Lower lobe of right lung (tissue), 2 donors: ENCODE data around the gene KYNU. TPM values are rescaled to one million over a fixed set of nuclear protein-coding genes. Genes with fewer than 3 reads are reported as not detected.
"Not testable (repeated sequence)": the region's sequence is repeated elsewhere in the genome, so short reads cannot be mapped to it uniquely, and the experiment has no call there.

Experiments used
- ATAC-seq, 2 donors: fragments of 200-7000 bp; cut with Tn5 transposase; one replicate each; pipeline ENCODE4 v1.9.1; 2020 to 2022; ENCODE audit warnings: mild to moderate bottlenecking in 2 of 2, moderate library complexity in 2 of 2
- DNase-seq: peaks from one replicate; pipeline ENCODE4 v3.0.0-alpha.2; 2020
- H3K27ac ChIP-seq: fragments of 200-600 bp; one replicate; pipeline ENCODE4 v1.8.0; 2022
- H3K27me3 ChIP-seq: fragments of 200-600 bp; one replicate; pipeline ENCODE4 v1.8.0; 2022; ENCODE audit warnings: low read depth
- H3K36me3 ChIP-seq: fragments of 200-600 bp; one replicate; pipeline ENCODE4 v1.8.0; 2022; ENCODE audit warnings: mild to moderate bottlenecking
- H3K4me1 ChIP-seq: fragments of 200-600 bp; one replicate; pipeline ENCODE4 v1.8.0; 2022
- H3K4me3 ChIP-seq: fragments of 200-600 bp; one replicate; pipeline ENCODE4 v1.8.0; 2022; ENCODE audit warnings: mild to moderate bottlenecking
- H3K9me3 ChIP-seq: fragments of 200-600 bp; one replicate; pipeline ENCODE4 v1.8.0; 2022
- intact Hi-C: fragments of 100-400 bp; cut with DNase I; formaldehyde crosslinking; loops from one replicate; pipeline ENCODE4 v1.11.0; 2022
- total RNA-seq: library from RNA; stranded (reverse); fragmentation: NEBNext Ultra II Directional; extraction: Animal tissue kit (Norgen Biotek cat#: 25700); gene quantifications from one replicate; pipeline ENCODE4 v1.2.1, GENCODE V29; 2021
- TF ChIP-seq, protein P1 (sequence below): fragments of 200-600 bp; IDR thresholded peaks from one replicate; pipeline ENCODE4 v1.8.0; 2022; ENCODE audit warnings: antibody characterized with exemption, mild to moderate bottlenecking
- donor health status: DM: no; HTN: yes; CAD: no; lungs with severe emphysema.

KYNU gene
- total RNA-seq, 1 donor from 2014 or later, result 30.6 TPM

- intact Hi-C loops, result no loop called here
- TF ChIP-seq, protein P1, sequence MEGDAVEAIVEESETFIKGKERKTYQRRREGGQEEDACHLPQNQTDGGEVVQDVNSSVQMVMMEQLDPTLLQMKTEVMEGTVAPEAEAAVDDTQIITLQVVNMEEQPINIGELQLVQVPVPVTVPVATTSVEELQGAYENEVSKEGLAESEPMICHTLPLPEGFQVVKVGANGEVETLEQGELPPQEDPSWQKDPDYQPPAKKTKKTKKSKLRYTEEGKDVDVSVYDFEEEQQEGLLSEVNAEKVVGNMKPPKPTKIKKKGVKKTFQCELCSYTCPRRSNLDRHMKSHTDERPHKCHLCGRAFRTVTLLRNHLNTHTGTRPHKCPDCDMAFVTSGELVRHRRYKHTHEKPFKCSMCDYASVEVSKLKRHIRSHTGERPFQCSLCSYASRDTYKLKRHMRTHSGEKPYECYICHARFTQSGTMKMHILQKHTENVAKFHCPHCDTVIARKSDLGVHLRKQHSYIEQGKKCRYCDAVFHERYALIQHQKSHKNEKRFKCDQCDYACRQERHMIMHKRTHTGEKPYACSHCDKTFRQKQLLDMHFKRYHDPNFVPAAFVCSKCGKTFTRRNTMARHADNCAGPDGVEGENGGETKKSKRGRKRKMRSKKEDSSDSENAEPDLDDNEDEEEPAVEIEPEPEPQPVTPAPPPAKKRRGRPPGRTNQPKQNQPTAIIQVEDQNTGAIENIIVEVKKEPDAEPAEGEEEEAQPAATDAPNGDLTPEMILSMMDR, result no peak
- no peaks in the 10 kb centered on the region for H3K9me3 ChIP-seq
- H3K4me3 ChIP-seq, result no peak overlapping the region
- no peaks in the 10 kb centered on the region for H3K4me1 ChIP-seq
- DNase-seq (no peak), ATAC-seq (no peak)
- H3K27me3 ChIP-seq, result no peaks in the 10 kb centered on the region
- H3K27ac ChIP-seq, result no peak overlapping the region
- H3K36me3 ChIP-seq, result no peaks in the 10 kb centered on the region
Observed at GRCh38 chr2:142942690-142943089, 65.2 kb downstream of the KYNU start.

DNA sequence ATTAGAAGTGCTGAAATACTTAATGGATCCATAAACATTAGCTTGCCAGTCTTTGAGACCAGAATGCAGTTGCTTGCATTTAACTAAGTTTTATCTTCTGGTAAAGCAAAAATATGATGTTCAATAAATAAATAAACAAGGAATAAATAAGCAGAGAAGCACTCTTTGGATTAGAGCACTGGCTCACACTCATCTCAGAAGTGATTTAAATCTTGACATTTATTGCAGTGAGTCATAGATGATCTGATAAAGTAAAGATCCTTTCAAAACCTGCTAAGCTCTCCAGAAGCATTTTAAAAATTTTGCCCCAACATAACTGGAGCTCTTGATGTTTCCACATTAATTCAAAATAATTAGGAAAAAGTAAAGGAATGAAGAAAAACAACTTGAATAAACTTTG, 66.8 kb downstream of the KYNU start:
- TF ChIP-seq, protein P1, result no peak
- no peaks in the 10 kb centered on the region for H3K36me3 ChIP-seq
- intact Hi-C loops, result no loop called here
- H3K27me3 ChIP-seq, result no peaks in the 10 kb centered on the region
- H3K4me3 ChIP-seq, result no peak overlapping the region
- no peaks in the 10 kb centered on the region for H3K9me3 ChIP-seq
- H3K4me1 ChIP-seq, result no peaks in the 10 kb centered on the region
- H3K27ac ChIP-seq, result no peak overlapping the region
- no peak for ATAC-seq
- no peak for DNase-seq

DNA sequence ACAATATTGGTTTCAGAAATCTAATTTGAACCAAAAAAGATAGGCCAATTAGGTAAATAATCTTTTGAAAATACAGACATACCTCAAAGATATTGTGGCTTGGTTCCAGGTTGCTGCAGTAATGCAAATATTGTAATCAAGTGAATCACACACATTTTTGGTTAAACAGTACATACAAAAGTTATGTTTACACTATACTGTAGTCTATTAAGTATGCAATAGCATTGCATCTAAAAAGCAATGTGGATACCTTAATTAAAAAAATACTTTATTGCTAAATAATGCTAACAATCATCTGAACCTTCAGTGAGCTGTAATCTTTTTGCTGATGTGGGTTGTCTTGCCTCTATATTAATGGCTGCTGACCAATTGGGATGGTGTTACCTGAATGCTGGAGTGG, 67.3 kb downstream of the KYNU start:
- H3K9me3 ChIP-seq, result no peaks in the 10 kb centered on the region

GRCh38 chr2:142946941-142947340, 69.5 kb downstream of the KYNU start:
- DNase-seq (no peak), ATAC-seq (no peak)
- intact Hi-C loops, result no loop called here
- H3K9me3 ChIP-seq, result no peaks in the 10 kb centered on the region
- TF ChIP-seq, protein P1, result no peak
- H3K36me3 ChIP-seq, result no peaks in the 10 kb centered on the region
- H3K4me3 ChIP-seq, result no peak overlapping the region
- H3K27ac ChIP-seq, result no peak overlapping the region
- no peaks in the 10 kb centered on the region for H3K4me1 ChIP-seq
- no peaks in the 10 kb centered on the region for H3K27me3 ChIP-seq

More for the DNA sequence above, 67.3 kb downstream of the KYNU start:
- Histone ChIP-seq H3K4me1 (no peaks in the 10 kb centered on the region), H3K27me3 (no peaks in the 10 kb centered on the region), H3K36me3 (no peaks in the 10 kb centered on the region), H3K4me3 (no peak overlapping the region), H3K27ac (no peak overlapping the region)
- no peak for DNase-seq
- TF ChIP-seq, protein P1, result no peak
- intact Hi-C loops, result no loop called here
- no peak for ATAC-seq

- H3K4me1 ChIP-seq, H3K27ac ChIP-seq, H3K27me3 ChIP-seq, H3K4me3 ChIP-seq, ATAC-seq, DNase-seq, intact Hi-C loops, H3K9me3 ChIP-seq, H3K36me3 ChIP-seq: not testable (repeated sequence)
Observed at GRCh38 chr2:142948723-142949122, 71.3 kb downstream of the KYNU start.

DNA sequence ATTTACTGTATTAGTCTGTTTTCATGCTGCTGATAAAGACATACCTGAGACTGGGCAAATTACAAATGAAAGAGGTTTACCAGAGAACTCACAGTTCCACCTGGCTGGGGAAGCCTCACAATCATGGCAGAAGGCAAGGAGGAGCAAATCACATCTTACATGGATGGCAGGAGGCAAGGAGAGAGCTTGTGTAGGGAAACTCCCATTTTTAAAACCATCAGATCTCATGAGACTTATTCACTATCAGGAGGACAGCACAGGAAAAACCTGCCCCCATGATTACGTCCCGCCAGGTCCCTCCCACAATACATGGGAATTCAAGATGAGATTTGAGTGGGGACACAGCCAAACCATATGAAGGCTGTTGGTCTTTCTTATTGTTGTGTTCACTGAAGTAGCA, 72.9 kb downstream of the KYNU start:
- H3K36me3 ChIP-seq, intact Hi-C loops, H3K27me3 ChIP-seq, ATAC-seq, H3K4me1 ChIP-seq, DNase-seq, H3K9me3 ChIP-seq, H3K27ac ChIP-seq, H3K4me3 ChIP-seq: not testable (repeated sequence)
